Measurements from ENCODE around the gene PMFBP1.
"Not testable (repeated sequence)": the region's sequence is repeated elsewhere in the genome, so short reads cannot be mapped to it uniquely, and the experiment has no call there.

The PMFBP1 gene

GRCh38 chr16:72084445-72084844 is 87.5 kb downstream of the PMFBP1 start:
- Mint-ChIP-seq H3K27me3 (ENCODE audit: low read depth, poor library complexity) (no peaks in the 10 kb centered on the region), H3K36me3 (ENCODE audit: low read depth) (peaks cover 51% of the 10 kb centered on the region), H3K4me3 (no peak overlapping the region), H3K9me3 (peaks cover 13% of the 10 kb centered on the region), H3K27ac (no peak overlapping the region), H3K4me1 (no peaks in the 10 kb centered on the region)
- no peak for DNase-seq
- TF ChIP-seq, protein P1, sequence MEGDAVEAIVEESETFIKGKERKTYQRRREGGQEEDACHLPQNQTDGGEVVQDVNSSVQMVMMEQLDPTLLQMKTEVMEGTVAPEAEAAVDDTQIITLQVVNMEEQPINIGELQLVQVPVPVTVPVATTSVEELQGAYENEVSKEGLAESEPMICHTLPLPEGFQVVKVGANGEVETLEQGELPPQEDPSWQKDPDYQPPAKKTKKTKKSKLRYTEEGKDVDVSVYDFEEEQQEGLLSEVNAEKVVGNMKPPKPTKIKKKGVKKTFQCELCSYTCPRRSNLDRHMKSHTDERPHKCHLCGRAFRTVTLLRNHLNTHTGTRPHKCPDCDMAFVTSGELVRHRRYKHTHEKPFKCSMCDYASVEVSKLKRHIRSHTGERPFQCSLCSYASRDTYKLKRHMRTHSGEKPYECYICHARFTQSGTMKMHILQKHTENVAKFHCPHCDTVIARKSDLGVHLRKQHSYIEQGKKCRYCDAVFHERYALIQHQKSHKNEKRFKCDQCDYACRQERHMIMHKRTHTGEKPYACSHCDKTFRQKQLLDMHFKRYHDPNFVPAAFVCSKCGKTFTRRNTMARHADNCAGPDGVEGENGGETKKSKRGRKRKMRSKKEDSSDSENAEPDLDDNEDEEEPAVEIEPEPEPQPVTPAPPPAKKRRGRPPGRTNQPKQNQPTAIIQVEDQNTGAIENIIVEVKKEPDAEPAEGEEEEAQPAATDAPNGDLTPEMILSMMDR (IDR thresholded peaks at IDR 0.05) = no peak

DNA sequence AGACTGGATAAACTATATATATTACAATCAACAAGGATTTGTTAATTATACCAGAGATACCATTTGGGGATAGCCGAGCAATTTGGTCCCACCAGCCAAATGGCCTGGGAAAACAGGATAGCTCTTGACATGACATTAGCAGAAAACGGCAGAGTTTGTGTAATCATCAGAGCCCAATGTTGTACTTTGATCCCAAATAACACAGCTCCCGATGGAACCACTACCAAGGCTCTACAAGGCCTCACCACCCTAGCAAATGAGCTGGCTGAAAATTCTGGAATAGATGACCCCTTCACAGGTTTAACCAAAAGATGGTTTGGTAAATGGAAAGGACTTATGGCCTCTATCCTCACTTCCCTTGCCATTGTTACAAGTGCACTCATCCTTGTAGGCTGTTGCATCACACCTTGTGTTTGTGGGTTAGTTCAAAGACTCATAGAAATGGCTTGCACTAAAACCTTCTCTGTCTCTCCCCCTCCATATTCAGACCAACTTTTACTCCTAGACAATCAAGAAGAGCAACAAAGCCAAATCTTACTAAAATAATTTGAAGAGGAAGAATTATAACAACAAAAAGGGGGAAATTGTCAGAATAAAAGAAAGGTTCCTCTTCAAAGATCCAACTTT is 88.1 kb downstream of the PMFBP1 start:
- H3K36me3 Mint-ChIP-seq (ENCODE audit: low read depth) = peaks cover 46% of the 10 kb centered on the region
- TF ChIP-seq, protein P1 (IDR thresholded peaks at IDR 0.05) = no peak
- no peak for DNase-seq
- H3K4me3 Mint-ChIP-seq = no peak overlapping the region
- no peaks in the 10 kb centered on the region for H3K27me3 Mint-ChIP-seq (ENCODE audit: low read depth, poor library complexity)
- peaks cover 13% of the 10 kb centered on the region for H3K9me3 Mint-ChIP-seq
- no peaks in the 10 kb centered on the region for H3K4me1 Mint-ChIP-seq
- H3K27ac Mint-ChIP-seq = no peak overlapping the region

- Mint-ChIP-seq H3K4me1 (peaks cover 17% of the 10 kb centered on the region), H3K27me3 (ENCODE audit: low read depth, poor library complexity) (peaks cover 10% of the 10 kb centered on the region)
- H3K4me3 Mint-ChIP-seq; DNase-seq; H3K9me3 Mint-ChIP-seq; H3K27ac Mint-ChIP-seq; H3K36me3 Mint-ChIP-seq (ENCODE audit: low read depth): not testable (repeated sequence)
Observed at GRCh38 chr16:72076991-72077706, 94.8 kb downstream of the PMFBP1 start.

DNA sequence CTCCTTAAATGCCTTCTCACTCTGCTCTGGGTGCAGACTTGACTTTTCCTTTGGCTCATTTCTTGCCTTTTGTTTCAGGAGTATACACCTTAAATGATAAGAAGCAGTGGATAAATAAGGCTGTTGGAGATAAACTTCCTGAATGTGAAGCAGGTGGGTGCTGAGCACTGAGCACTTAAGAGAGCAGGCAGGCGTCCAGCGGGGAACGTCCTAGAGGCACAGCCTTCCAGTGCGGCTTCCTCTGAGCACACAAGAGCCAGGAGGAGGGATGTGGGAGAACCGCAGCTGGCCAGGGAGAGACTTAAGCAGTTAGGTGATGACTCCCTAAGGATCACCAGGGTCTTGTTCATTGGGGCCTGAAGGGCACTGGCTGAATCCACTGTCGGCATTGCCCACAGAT is 96.9 kb downstream of the PMFBP1 start:
- Mint-ChIP-seq H3K27me3 (ENCODE audit: low read depth, poor library complexity) (peaks cover 14% of the 10 kb centered on the region), H3K4me1 (peaks cover 22% of the 10 kb centered on the region)
- not testable (repeated sequence) for H3K9me3 Mint-ChIP-seq; H3K36me3 Mint-ChIP-seq (ENCODE audit: low read depth); H3K4me3 Mint-ChIP-seq; DNase-seq; H3K27ac Mint-ChIP-seq

GRCh38 chr16:72073560-72074230 is 98.3 kb downstream of the PMFBP1 start:
- no peaks in the 10 kb centered on the region for H3K9me3 Mint-ChIP-seq
- H3K27me3 Mint-ChIP-seq (ENCODE audit: low read depth, poor library complexity) = peaks cover 14% of the 10 kb centered on the region
- DNase-seq = no peak
- H3K4me3 Mint-ChIP-seq = no peak overlapping the region
- TF ChIP-seq, protein P1 (IDR thresholded peaks at IDR 0.05) = no peak
- H3K4me1 Mint-ChIP-seq = peaks cover 22% of the 10 kb centered on the region
- H3K27ac Mint-ChIP-seq = no peak overlapping the region
- H3K36me3 Mint-ChIP-seq (ENCODE audit: low read depth) = no peaks in the 10 kb centered on the region

GRCh38 chr16:72072514-72073342 is 99.2 kb downstream of the PMFBP1 start:
- Mint-ChIP-seq H3K27ac (peak overlapping the region; percentile 85), H3K27me3 (ENCODE audit: low read depth, poor library complexity) (peaks cover 18% of the 10 kb centered on the region), H3K4me3 (no peak overlapping the region), H3K9me3 (no peaks in the 10 kb centered on the region), H3K4me1 (peaks cover 14% of the 10 kb centered on the region), H3K36me3 (ENCODE audit: low read depth) (no peaks in the 10 kb centered on the region)
- TF ChIP-seq, protein P1 (IDR thresholded peaks at IDR 0.05) = no peak
- no peak for DNase-seq
